22Rv1 (cell line): Measurements from ENCODE around the gene RBKS.

Source experiments
- CTCF ChIP-seq: fragments of 450-650 bp; IDR thresholded peaks from 2 replicates; pipeline ENCODE4 v1.5.1; 2017; ENCODE audit warnings: mild to moderate bottlenecking
- ZFX ChIP-seq: fragments of 450-650 bp; IDR thresholded peaks from 2 replicates; pipeline ENCODE4 v1.6.1; 2017; ENCODE audit warnings: antibody characterized with exemption, borderline replicate concordance

- no peak for TF ChIP-seq CTCF
- no peak for TF ChIP-seq ZFX
These were observed 90.6 kb downstream of the RBKS start for GRCh38 chr2:27799646-27800010.
